OCI-LY3 (cell line): ENCODE measurements around the gene KLF11.
A peak's percentile ranks its signal among the peaks of the same experiment; 100 is the strongest.

Source experiments
- H2AFZ ChIP-seq: fragments of 200-600, 300-600 bp; shearing (Covaris generic); 2 replicates; pipeline ENCODE4 v1.6.0; 2014; ENCODE audit warnings: antibody characterized with exemption, low read depth, low read length
- H3K27ac ChIP-seq: fragments of 200-600, 300-600 bp; sonication (generic); 2 replicates; pipeline ENCODE4 v1.5.1; 2014; ENCODE audit warnings: mild to moderate bottlenecking, low read length, moderate library complexity, mixed read lengths
- H3K27me3 ChIP-seq: fragments of 200-600, 300-600 bp; sonication (generic); 2 replicates; pipeline ENCODE4 v1.6.1; 2014; ENCODE audit warnings: low read depth, low read length, mixed read lengths
- H3K36me3 ChIP-seq: fragments of 200-600, 300-600 bp; sonication (generic); replicated peaks from 2 replicates; pipeline ENCODE3; 2014; ENCODE audit warnings: low read depth, low read length, mixed read lengths
- H3K4me1 ChIP-seq: fragments of 300-600, 200-600 bp; sonication (generic); 2 replicates; pipeline ENCODE4 v1.6.1; 2014; ENCODE audit warnings: low read length, mixed read lengths
- H3K4me2 ChIP-seq: fragments of 200-600, 300-600 bp; sonication (generic); 2 replicates; pipeline ENCODE4 v1.6.1; 2014; ENCODE audit warnings: low read length, mixed read lengths
- H3K4me3 ChIP-seq: fragments of 300-600, 200-600 bp; sonication (generic); 2 replicates; pipeline ENCODE4 v1.5.1; 2014; ENCODE audit warnings: antibody characterized with exemption, mild to moderate bottlenecking, low read length, moderate library complexity
- H3K79me2 ChIP-seq: fragments of 300-600, 200-600 bp; shearing (Covaris generic); 2 replicates; pipeline ENCODE4 v1.6.1; 2014; ENCODE audit warnings: mild to moderate bottlenecking, low read length, mixed read lengths
- H3K9ac ChIP-seq: fragments of 300-600, 200-600 bp; shearing (Covaris generic); 2 replicates; pipeline ENCODE4 v1.6.0; 2014; ENCODE audit warnings: mild to moderate bottlenecking, low read length, moderate library complexity
- H3K9me3 ChIP-seq: fragments of 200-600, 300-600 bp; shearing (Covaris generic); 2 replicates; pipeline ENCODE4 v1.6.1; 2014; ENCODE audit warnings: low read length, mixed read lengths; ENCODE audit not compliant: insufficient read depth
- H4K20me1 ChIP-seq: fragments of 200-600, 300-600 bp; sonication (generic); 2 replicates; pipeline ENCODE4 v1.6.1; 2016; ENCODE audit warnings: low read length, mixed read lengths; ENCODE audit not compliant: insufficient read depth
- EZH2phosphoT487 ChIP-seq: fragments of 200-600 bp; shearing (Covaris generic); IDR thresholded peaks from 2 replicates; pipeline ENCODE4 v1.6.1; 2018; ENCODE audit warnings: antibody characterized with exemption, mixed run types, low read depth
- TF ChIP-seq, protein P1 (sequence below): fragments of 200-600, 300-600 bp; sonication (generic); IDR thresholded peaks from 2 replicates; pipeline ENCODE4 v1.5.1; 2014; ENCODE audit warnings: antibody characterized with exemption, low read length, low read depth

Gene KLF11

GRCh38 chr2:10022445-10022844 lies 20.9 kb upstream of the KLF11 start:
- Histone ChIP-seq H3K4me1 (no peaks in the 10 kb centered on the region), H3K9ac (no peak overlapping the region), H3K36me3 (no peaks in the 10 kb centered on the region), H4K20me1 (no peaks in the 10 kb centered on the region), H3K4me3 (no peak overlapping the region), H3K27me3 (0 out of 2 replicates have a peak, but pooled peaks cover 3% of the 10 kb centered on the region), H3K9me3 (no peaks in the 10 kb centered on the region), H2AFZ (no peak overlapping the region), H3K27ac (no peak overlapping the region), H3K79me2 (no peaks in the 10 kb centered on the region), H3K4me2 (no peak overlapping the region)
- TF ChIP-seq, protein P1, sequence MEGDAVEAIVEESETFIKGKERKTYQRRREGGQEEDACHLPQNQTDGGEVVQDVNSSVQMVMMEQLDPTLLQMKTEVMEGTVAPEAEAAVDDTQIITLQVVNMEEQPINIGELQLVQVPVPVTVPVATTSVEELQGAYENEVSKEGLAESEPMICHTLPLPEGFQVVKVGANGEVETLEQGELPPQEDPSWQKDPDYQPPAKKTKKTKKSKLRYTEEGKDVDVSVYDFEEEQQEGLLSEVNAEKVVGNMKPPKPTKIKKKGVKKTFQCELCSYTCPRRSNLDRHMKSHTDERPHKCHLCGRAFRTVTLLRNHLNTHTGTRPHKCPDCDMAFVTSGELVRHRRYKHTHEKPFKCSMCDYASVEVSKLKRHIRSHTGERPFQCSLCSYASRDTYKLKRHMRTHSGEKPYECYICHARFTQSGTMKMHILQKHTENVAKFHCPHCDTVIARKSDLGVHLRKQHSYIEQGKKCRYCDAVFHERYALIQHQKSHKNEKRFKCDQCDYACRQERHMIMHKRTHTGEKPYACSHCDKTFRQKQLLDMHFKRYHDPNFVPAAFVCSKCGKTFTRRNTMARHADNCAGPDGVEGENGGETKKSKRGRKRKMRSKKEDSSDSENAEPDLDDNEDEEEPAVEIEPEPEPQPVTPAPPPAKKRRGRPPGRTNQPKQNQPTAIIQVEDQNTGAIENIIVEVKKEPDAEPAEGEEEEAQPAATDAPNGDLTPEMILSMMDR: no peak
- TF ChIP-seq EZH2phosphoT487: no peak

- Histone ChIP-seq H2AFZ (no peak overlapping the region), H3K27ac (no peak overlapping the region), H3K36me3 (no peaks in the 10 kb centered on the region), H3K4me3 (no peak overlapping the region), H3K4me2 (no peak overlapping the region), H3K9me3 (no peaks in the 10 kb centered on the region), H3K4me1 (peaks cover under 1% of the 10 kb centered on the region; the same call in 1 of the 2 replicates), H3K79me2 (no peaks in the 10 kb centered on the region), H4K20me1 (no peaks in the 10 kb centered on the region), H3K9ac (no peak overlapping the region), H3K27me3 (0 out of 2 replicates have a peak, but pooled peaks cover 2% of the 10 kb centered on the region)
- TF ChIP-seq, protein P1: peak; percentile 38
- TF ChIP-seq EZH2phosphoT487: no peak
These were observed 20.2 kb upstream of the KLF11 start for GRCh38 chr2:10022966-10023662.

GRCh38 chr2:10026940-10027569 lies 16.3 kb upstream of the KLF11 start:
- Histone ChIP-seq H3K36me3 (no peaks in the 10 kb centered on the region), H3K9ac (no peak overlapping the region), H2AFZ (no peak overlapping the region), H4K20me1 (no peaks in the 10 kb centered on the region), H3K4me2 (no peak overlapping the region), H3K4me1 (peaks cover 30% of the 10 kb centered on the region), H3K9me3 (no peaks in the 10 kb centered on the region), H3K27me3 (no peaks in the 10 kb centered on the region), H3K27ac (no peak overlapping the region), H3K4me3 (no peak overlapping the region), H3K79me2 (peaks cover 6% of the 10 kb centered on the region; the same call in 1 of the 2 replicates)
- TF ChIP-seq EZH2phosphoT487: no peak
- TF ChIP-seq, protein P1: no peak

DNA sequence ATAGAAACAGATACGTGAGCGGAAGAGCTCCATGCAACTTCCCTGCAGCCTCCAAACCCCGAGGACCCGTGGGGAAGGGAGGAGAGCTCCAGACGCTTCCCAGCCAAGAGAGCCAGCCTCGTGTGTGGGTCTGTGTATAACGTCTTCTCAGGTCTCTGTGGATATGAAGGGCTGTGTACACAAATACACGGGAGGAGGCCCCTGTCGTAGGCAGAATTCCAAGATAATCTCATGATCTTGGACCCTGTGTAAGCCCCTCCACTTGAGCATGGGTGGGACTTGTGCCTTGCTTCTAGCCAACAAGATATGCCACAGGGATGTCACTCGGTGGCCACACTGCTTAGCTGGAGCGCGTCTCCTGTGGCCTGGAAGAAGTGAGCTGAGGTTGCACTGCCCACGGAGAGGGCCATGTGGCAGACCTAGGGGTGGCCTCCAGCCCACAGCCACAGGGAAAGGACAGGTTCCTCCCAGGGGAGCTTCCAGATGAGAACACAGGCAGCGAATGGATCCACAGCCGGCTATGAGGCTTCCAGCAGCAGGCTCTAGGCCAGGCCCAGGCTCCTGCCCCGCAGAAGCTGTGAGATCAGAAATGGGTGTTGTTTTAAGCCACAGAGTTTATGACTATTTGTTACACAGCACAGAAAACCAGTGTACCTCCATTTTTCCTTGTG lies 15.6 kb upstream of the KLF11 start:
- no peak overlapping the region for H3K27ac ChIP-seq
- no peak overlapping the region for H3K4me2 ChIP-seq
- H3K9me3 ChIP-seq: no peaks in the 10 kb centered on the region
- H3K4me3 ChIP-seq: no peak overlapping the region
- H2AFZ ChIP-seq: no peak overlapping the region
- H3K79me2 ChIP-seq: peaks cover 6% of the 10 kb centered on the region; the same call in 1 of the 2 replicates
- no peak overlapping the region for H3K9ac ChIP-seq
- peaks cover 30% of the 10 kb centered on the region for H3K4me1 ChIP-seq
- H3K36me3 ChIP-seq: no peaks in the 10 kb centered on the region
- no peaks in the 10 kb centered on the region for H3K27me3 ChIP-seq
- H4K20me1 ChIP-seq: no peaks in the 10 kb centered on the region
- no peak for TF ChIP-seq EZH2phosphoT487
- TF ChIP-seq, protein P1: no peak
